Measurements from ENCODE around the gene NPS.

NPS gene

GRCh38 chr10:127592586-127592985 is 43.5 kb downstream of the NPS start:
- no peak for DNase-seq (ENCODE audit: low read depth)
- no peak overlapping the region for H3K4me3 ChIP-seq (ENCODE audit: low read length)
- TF ChIP-seq, protein P1, sequence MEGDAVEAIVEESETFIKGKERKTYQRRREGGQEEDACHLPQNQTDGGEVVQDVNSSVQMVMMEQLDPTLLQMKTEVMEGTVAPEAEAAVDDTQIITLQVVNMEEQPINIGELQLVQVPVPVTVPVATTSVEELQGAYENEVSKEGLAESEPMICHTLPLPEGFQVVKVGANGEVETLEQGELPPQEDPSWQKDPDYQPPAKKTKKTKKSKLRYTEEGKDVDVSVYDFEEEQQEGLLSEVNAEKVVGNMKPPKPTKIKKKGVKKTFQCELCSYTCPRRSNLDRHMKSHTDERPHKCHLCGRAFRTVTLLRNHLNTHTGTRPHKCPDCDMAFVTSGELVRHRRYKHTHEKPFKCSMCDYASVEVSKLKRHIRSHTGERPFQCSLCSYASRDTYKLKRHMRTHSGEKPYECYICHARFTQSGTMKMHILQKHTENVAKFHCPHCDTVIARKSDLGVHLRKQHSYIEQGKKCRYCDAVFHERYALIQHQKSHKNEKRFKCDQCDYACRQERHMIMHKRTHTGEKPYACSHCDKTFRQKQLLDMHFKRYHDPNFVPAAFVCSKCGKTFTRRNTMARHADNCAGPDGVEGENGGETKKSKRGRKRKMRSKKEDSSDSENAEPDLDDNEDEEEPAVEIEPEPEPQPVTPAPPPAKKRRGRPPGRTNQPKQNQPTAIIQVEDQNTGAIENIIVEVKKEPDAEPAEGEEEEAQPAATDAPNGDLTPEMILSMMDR (IDR thresholded peaks at IDR 0.05; ENCODE audit: insufficient read depth, low read depth, low read length, missing control alignments): no peak

DNA sequence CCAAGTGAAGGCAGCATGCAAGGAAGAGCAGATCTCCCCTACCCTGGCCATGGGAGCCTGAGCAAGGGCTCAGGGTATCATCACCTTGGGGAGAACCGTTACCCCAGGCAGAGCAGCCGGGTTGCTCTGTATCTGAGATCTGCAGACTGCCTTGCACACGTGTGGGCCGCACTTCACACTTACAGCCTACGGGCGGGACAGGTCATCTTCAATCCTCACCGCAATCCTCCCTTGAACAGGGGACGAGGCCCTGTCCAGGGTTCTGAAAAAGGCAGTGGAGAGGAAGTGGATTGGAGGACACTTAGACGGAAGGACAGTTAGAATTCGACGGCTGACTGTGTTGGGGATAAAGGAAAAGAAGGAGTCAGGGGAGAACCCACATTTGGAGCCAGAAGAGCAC is 51.4 kb downstream of the NPS start:
- no peak overlapping the region for H3K4me3 ChIP-seq (ENCODE audit: low read length)
- DNase-seq (ENCODE audit: low read depth): no peak
- TF ChIP-seq, protein P1 (IDR thresholded peaks at IDR 0.05; ENCODE audit: insufficient read depth, low read depth, low read length, missing control alignments): no peak
